ENCODE results near the gene UFM1. TPM values are rescaled to one million over a fixed set of nuclear protein-coding genes. Genes with fewer than 3 reads are reported as not detected.
"Not testable (repeated sequence)": the region's sequence is repeated elsewhere in the genome, so short reads cannot be mapped to it uniquely, and the experiment has no call there.

Gene UFM1
- polyA plus RNA-seq = 10 to 100 TPM; 34.2 to 64.7 (median 38.1) TPM

DNA sequence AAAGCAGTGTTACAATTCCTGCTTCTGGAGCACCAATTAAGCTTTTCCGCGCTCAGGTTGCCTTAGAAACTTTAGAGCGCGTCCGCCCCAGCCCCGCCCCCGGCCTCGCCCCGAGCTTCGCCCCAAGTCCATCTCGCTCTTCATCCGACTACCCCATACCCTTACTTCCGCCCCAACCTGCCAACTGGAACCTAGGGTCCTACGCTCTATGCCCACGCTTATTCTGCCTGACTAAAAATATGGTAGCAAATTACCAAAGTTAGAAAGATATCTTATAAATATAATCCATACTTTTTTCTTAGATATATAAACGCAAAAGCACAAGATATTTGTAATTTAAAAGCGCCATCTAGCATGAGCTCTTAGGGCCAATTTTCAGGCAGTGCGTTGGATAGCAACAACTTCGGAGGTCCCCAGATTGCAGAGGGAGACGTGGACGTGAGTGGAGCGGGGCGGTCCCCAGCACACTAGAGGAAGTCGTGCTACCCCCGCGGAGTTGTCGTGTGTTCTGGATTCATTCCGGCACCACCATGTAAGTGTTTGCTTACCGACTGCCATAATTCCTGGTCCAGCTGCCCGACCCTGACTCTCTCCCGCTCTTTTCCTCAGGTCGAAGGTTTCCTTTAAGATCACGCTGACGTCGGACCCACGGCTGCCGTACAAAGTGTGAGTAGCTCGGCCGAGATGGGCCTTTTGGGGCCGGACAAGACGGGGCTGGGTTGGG lies at the start of gene UFM1:
UFM1 (plus strand) TSS at position 462 of the 724 bp plus-strand sequence; CDS start at position 531, 69 bp downstream.
- H3K27ac ChIP-seq (ENCODE audit: low read depth, low read length) = peak within 1 kb of the TSS; percentile 80
- 0 to 1% (median 1%) methylated on average over 41 of the region's 41 CpGs for WGBS, 3 donors

DNA sequence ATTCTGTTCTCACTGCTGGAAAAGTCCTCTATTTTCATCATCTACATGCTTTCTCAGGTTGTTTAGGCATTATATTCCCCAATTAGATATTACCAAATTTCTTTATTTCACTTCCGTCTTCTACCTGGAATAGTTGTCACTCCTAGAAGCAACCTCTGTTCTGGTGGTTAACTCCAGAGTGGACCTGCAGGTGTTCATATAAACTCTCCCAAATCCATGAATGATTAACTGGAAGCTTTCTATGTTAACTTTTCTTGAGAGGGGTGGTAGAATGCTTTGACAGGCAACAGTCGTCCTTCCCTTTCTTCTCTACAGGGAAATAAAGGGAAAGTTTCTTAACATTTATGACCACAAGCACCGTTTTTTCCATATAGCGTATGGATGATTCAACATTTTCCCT lies 48.4 kb upstream of the UFM1 start:
- H3K27ac ChIP-seq (ENCODE audit: low read depth, low read length) = no peak overlapping the region
- WGBS, 3 donors = 60 to 88% (median 82%) methylated on average over 4 of the region's 4 CpGs

DNA sequence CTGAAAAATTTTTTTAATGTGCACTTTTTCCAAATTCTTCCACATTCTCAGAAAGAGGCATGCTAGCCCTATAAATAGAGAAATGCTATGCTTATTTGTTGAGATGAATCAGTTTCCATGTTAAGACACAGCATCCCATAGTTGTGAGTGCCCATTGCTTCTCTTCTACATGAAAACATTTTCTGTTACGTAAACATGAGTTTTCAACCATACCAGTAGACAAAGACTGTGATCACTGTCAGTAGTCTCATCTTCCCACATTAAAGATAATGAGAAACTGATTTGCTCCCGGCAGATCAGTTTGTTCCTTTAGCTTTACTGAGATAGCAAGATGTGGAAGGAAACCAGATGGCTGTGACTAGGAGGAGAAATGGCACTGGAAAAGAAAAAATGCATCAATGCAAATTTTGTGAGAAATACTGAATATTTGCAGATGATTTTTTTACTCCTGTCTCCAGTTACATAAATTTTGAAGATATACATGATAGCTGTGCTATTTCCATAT lies 45.8 kb upstream of the UFM1 start:
- 44 to 47% (median 46%) methylated on average over 2 of the region's 2 CpGs for WGBS, 3 donors
- H3K27ac ChIP-seq (ENCODE audit: low read depth, low read length) = no peak overlapping the region

DNA sequence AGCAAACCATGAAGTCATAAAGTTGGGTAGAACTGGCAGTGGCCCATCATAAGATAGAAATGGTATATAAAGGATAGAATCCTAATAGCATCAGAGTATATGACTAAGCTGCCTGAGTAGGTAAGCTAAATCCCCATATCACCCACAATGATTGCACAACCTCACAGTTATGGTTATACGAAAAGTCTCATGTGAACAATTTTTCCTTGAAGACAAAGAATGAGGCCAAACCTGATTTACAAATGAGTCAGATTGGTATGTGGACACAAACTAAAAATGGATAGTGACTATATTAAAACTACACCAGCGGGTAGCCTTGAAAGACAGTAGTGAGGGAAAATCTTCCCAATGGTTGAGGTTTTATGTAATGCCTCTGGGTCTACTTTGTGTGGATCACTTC lies 40.9 kb upstream of the UFM1 start:
- WGBS, 3 donors = 90 to 93% (median 91%) methylated on average over 2 of the region's 2 CpGs
- H3K27ac ChIP-seq (ENCODE audit: low read depth, low read length) = no peak overlapping the region

DNA sequence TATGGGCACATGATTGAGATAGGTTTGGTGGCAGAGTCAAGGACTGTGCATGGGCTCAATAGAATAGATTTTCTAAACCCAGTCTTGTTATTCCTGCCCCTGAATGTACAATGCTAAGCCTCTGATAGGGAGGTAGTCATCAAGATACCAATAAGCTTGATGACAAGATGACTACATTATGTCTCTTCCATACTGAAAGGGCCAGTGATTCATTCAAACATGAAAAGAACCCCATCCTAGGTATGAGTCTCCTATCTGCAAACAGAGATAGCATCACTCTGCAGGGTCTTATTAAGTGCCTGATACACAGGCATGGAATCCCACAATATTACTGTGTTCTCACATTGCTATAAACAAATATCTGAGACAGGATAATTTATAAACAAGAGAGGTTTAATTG lies 40.3 kb upstream of the UFM1 start:
- no peak overlapping the region for H3K27ac ChIP-seq (ENCODE audit: low read depth, low read length)

DNA sequence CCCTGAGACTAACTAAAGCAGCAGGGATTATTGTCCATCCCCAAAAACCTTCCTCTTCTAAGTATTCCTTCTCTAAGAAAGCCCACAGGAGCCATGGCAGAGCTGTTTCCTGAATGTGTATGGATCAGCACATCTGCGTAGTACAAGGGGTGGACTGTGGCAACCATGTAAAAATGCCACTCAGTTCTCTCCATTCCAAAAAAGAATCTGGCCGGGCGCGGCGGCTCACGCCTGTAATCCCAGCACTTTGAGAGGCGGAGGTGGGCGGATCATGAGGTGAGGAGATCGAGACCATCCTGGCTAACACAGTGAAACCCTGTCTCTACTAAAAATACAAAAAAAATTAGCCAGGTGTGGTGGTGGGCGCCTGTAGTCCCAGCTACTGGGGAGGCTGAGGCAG lies 38.5 kb upstream of the UFM1 start:
- H3K27ac ChIP-seq (ENCODE audit: low read depth, low read length) = not testable (repeated sequence)
- 95 to 96% (median 96%) methylated on average over 10 of the region's 10 CpGs for WGBS, 3 donors

DNA sequence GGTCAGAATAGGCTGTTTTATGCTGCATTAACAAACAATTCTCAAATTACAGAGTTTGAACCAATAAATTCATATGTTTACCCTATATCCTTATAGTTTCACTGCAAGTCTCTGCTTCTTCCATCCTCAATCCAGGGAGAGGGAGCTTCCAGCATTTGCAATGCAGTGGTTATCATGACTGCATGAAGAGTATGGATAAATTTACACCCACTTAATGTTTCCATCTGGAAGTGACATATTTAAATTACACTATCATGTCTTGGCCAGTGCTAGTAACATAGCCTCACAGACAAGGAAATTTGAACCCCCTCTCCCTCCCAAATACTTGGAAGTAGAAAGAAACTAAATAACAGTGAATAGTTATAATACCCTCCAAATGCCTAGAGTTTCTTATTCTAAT lies 33.5 kb upstream of the UFM1 start:
- no peak overlapping the region for H3K27ac ChIP-seq (ENCODE audit: low read depth, low read length)

DNA sequence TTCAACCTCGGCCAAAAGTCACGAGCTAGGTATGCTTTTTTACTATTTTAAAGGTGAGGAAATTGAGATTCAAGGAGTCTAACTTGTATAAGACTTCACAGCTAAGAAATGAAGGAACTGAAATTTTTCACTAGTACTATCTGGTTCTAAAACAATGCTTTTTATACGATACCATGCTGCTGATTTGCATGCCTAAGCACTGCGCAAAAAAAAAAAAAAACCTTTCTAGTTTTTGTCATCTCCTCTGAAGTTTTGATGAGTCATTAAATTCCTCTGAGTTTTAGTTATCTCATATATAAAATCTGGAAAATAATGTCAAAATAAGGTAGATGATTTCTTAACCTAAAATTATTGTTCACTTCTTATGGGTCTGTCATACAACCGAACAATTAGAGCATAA lies 28.0 kb upstream of the UFM1 start:
- H3K27ac ChIP-seq (ENCODE audit: low read depth, low read length) = no peak overlapping the region
- WGBS, 3 donors = 80 to 89% (median 88%) methylated on average over 5 of the region's 5 CpGs

DNA sequence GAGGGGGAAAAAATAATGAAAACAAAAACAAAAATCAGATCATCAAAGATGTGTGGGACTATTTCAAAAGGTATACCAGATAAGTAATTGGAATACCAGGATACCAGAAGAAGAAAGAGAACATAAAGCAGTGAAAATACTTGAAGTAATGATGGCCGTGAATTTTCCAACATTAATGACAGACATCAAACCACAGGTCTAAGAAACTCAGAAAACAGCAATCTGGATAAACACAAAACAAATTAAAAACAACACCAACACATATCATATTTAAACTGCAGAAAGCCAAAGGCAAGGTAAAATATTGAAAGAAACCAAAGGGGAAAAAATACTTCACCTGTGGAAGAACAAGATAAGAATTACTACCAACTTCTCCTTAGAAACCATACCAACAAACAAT lies 24.2 kb upstream of the UFM1 start:
- 96 to 98% (median 97%) methylated on average over 1 of the region's 1 CpG for whole genome bisulfite sequencing, 3 donors

DNA sequence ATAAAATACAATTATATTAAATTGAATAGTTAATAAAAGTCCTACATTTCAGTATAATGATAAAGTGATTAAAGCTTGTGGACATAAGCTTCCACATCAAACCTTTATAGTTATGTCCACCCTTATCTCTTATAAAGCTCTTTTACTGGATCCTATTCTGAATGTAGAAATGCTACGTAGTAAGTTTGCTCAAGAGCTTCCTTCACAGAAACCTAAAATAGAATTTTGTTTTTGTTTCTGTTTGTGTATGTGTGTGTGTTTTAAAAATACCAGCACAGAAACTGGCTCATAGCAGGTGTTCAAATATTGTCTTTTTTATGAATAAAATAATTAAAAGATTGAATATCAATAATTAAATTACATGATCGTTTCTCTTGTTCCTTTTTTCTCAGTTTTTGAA lies 21.0 kb upstream of the UFM1 start:
- WGBS, 3 donors = 81 to 88% (median 82%) methylated on average over 2 of the region's 2 CpGs
- no peak overlapping the region for H3K27ac ChIP-seq (ENCODE audit: low read depth, low read length)

More for the DNA sequence above, 24.2 kb upstream of the UFM1 start:
- H3K27ac ChIP-seq (ENCODE audit: low read depth, low read length) = no peak overlapping the region

DNA sequence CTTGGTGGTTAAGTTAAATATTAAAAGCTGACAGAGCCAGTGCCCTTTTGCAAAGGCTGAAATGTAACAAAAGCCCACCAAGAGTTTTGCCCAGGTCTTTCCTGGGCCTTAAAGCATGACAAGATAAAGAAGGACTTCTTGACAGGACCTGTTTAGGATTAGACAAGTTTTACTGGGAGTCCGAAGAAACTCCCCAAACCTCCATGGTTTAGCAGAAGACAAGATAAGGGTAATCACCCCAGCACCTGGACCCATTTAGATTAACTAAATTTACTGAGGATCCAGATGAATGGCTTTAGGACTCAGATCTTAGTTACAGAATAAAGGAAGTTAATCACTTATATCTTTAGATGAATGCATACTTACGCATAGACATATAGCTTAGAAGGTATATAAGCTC lies 14.8 kb upstream of the UFM1 start:
- WGBS, 3 donors = 88 to 94% (median 92%) methylated on average over 2 of the region's 2 CpGs
- no peak overlapping the region for H3K27ac ChIP-seq (ENCODE audit: low read depth, low read length)

DNA sequence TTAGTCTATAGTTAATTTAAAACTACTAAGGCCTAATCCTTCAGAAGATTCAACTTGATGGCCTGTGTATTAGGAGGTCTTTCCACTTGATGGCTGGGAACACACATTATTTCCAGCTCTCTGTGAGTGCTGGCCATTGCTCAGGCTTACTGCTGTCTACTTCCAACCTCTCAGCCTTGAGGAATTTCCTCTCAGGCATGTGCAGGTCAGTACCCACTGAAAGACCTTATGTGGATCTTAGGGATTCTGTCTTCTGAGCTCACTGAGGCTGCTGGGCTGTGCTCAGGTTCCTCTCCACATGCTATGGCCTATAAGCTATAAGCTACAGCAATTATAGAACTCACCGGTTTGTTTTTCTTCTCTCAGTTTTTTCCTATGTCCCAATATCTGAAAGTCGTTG lies 11.6 kb upstream of the UFM1 start:
- H3K27ac ChIP-seq (ENCODE audit: low read depth, low read length) = no peak overlapping the region
- WGBS, 3 donors = 93 to 98% (median 93%) methylated on average over 2 of the region's 2 CpGs

DNA sequence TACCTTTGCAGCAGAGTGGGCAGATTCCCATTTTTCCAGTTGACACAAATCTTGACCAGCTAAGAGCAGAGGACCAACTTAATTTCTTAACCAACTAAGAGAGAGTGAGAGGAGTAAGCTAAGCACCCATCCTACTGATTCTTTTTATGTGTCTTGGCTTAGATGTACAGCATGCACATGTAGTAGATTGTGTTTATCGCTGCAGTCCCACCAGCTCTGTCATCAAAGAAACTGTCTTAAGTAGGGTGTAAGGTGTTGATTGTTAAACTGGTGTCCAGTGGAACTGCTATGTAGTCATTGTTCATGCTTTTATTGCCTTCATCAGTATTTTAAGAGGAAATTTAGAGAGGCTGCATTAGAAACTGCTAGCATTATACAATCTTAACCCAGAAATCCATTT lies 9.0 kb upstream of the UFM1 start:
- H3K27ac ChIP-seq (ENCODE audit: low read depth, low read length) = no peak overlapping the region
- WGBS, 3 donors = 96 to 100% (median 100%) methylated on average over 1 of the region's 1 CpG

DNA sequence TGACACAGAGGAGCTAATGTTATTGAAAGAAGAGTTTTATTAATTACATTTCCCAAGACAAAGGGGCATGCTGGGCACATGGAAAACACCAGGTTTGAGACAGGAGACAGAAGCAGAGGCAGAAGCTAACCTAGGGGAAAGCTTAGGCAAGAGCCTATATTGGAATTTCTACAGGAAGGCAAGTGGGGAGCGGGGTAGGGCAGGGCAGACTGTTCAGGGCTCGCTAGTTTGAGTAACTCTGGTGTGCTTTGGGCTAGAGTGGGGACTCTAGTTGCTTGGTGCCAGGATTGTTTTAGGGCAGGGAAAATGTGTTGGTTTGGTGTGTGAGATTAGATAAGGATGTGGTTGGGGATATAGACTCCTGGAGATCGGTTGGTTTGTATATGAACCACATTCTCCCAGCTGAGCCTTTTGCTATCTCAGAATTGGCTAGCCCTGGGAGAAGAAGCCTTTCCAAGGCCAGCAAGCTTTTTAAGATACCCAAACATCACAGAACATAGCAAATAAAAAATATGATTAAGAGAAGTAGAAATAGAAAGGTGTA lies 8.4 kb upstream of the UFM1 start:
- no peak overlapping the region for H3K27ac ChIP-seq (ENCODE audit: low read depth, low read length)
- 71 to 88% (median 75%) methylated on average over 3 of the region's 3 CpGs for WGBS, 3 donors

DNA sequence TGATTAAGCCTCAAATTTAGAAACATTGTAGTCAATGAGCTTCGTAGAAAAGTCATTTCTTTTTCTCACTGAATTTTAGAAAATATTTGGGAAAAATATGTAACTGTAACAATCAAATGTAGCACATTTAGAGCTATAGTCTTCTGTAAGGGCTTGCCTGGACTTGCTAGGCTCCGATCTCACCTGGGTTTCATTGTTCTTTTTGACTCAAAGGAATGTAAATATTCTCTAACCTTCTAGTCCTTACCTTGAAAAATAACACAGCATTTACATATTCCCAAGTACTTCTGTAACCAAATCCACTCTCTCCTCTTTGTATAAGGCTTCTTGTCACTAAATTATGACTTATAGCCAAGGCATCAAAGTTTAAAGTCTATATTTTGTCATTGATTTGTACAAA lies 2.9 kb upstream of the UFM1 start:
- H3K27ac ChIP-seq (ENCODE audit: low read depth, low read length) = no peak overlapping the region
- WGBS, 3 donors = 80 to 88% (median 87%) methylated on average over 2 of the region's 2 CpGs

DNA sequence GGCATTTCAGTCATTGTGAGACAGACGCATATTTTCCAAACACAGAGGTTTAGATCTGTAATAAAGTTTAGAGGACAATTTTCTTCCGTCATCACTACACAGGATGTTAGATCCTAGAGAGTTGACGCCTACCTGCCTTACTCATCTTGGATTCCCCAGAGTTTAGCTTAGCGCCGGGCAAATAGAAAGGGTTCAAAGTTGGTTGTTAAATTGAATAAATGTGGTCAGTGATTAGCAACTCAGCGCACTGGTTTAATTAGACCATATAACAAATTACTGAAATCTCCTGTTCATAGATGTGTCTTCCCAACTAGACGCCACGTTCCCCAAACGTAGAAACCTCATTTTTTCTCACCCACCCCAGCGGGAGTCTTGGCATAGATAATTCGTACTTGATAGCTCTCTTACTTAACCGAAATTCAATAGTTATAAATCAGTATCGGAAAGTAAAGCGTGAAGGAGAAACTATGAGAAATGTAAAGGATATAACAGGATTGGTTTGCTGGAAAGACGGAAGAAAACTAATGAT lies 726 bp upstream of the UFM1 start:
- 0 to 1% (median 1%) methylated on average over 15 of the region's 15 CpGs for WGBS, 3 donors
- no peak overlapping the region for H3K27ac ChIP-seq (ENCODE audit: low read depth, low read length)

DNA sequence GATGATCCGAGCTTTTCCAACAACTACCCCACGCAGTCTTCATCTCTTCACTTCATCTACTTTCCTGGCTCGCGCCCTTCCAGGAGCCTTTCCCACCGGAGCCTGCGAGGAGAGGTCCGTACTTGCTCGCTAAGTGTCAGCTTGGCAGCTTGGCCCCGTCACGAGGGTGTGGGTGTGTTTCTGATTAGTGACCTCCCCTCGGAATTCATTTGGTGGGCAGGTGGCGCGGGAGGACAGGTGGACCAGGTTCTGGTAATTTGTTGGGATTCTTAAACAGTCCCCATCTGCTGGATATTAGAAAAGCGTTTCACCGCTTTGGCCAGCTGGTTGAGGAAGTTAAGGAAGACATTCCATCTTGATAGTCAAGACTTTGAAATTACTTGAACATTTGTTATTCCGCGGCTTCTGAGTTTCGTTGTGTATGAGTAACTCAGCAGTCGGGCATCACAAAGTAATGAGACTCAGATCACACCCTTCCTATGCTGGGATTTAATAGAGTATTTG lies 515 bp downstream of the UFM1 start:
- H3K27ac ChIP-seq (ENCODE audit: low read depth, low read length) = peak overlapping the region; percentile 80
- WGBS, 3 donors = 0 to 1% (median 0%) methylated on average over 19 of the region's 19 CpGs

DNA sequence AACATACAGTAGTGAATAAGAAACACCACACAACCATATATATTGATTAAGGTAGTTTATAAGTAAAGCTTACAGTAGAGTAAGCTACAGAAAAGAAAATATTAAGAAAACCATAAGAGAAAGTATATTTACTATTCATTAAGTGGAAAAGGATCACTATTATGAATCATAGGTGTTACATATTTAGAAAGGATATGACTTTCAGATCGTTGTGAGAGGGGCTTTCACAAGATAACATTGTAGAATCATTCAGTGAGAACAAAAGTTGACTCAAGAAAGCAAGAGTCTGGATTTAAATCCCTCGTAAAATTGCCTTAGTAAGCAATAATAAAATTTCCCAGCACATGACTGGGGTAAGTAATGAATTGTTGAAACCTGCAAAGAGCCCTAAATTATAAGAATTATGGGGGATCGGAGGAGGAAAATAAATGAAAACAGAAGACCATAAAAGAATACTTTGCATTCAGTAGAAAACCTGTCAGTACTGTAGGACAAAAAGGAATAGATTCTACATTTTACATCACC lies 6.0 kb downstream of the UFM1 start:
- no peak overlapping the region for H3K27ac ChIP-seq (ENCODE audit: low read depth, low read length)
- 60 to 84% (median 62%) methylated on average over 3 of the region's 3 CpGs for WGBS, 3 donors

DNA sequence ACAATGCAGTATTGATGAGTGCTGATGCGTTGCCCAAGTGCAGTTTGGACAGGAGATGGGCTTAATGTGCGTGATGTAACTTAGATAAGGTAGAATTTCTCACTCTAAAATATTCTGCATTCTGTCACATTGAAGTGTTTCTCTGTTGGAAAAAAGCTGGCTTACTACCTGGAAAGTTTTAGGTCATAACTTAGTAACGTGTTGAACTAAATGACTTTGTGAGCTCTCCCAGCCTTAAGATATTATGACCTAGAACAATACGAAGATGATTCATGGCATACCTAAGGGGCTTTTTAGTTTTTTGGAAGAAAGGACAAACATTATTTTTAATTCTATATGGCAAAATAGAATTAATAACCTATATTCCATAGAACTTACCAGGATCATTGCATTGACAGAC lies 9.0 kb downstream of the UFM1 start:
- no peak overlapping the region for H3K27ac ChIP-seq (ENCODE audit: low read depth, low read length)
- WGBS, 3 donors = 71 to 81% (median 80%) methylated on average over 4 of the region's 4 CpGs

Data from adipose tissue (tissue), 3 donors.